ENCODE measurements around the gene BMPR1A.

DNA sequence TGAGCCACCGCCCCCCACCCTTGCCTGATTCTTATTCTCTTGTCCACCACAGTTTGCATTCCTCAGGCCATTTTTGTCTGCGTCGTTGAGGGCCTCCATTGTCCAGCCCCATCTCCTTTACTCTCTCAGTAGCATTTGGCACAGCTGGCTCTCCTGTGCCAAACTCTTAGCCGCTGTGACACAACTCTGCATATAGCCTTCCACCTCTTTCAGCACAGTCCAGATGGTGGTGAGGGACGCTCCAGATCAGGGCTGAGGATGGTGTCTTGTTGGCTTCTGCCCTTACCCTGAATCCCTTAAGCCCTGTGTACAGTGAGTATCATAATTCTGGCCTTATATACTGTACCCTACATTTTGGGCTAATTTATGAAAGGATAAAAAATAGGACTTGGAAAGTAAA is 45.6 kb downstream of the BMPR1A start:
- TF ChIP-seq, protein P1, sequence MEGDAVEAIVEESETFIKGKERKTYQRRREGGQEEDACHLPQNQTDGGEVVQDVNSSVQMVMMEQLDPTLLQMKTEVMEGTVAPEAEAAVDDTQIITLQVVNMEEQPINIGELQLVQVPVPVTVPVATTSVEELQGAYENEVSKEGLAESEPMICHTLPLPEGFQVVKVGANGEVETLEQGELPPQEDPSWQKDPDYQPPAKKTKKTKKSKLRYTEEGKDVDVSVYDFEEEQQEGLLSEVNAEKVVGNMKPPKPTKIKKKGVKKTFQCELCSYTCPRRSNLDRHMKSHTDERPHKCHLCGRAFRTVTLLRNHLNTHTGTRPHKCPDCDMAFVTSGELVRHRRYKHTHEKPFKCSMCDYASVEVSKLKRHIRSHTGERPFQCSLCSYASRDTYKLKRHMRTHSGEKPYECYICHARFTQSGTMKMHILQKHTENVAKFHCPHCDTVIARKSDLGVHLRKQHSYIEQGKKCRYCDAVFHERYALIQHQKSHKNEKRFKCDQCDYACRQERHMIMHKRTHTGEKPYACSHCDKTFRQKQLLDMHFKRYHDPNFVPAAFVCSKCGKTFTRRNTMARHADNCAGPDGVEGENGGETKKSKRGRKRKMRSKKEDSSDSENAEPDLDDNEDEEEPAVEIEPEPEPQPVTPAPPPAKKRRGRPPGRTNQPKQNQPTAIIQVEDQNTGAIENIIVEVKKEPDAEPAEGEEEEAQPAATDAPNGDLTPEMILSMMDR (conservative IDR thresholded peaks at IDR 0.05; ENCODE audit: low read depth, low read length): no peak
- TF ChIP-seq MAFK (IDR thresholded peaks at IDR 0.05; ENCODE audit: low read depth, low read length) (no peak), POLR2A (IDR thresholded peaks at IDR 0.05; ENCODE audit: low read depth, low read length) (no peak)
- TF ChIP-seq, protein P2, sequence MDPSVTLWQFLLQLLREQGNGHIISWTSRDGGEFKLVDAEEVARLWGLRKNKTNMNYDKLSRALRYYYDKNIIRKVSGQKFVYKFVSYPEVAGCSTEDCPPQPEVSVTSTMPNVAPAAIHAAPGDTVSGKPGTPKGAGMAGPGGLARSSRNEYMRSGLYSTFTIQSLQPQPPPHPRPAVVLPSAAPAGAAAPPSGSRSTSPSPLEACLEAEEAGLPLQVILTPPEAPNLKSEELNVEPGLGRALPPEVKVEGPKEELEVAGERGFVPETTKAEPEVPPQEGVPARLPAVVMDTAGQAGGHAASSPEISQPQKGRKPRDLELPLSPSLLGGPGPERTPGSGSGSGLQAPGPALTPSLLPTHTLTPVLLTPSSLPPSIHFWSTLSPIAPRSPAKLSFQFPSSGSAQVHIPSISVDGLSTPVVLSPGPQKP (IDR thresholded peaks at IDR 0.05; ENCODE audit: borderline replicate concordance, low read depth, low read length): no peak
